ENCODE data around the gene BARHL2. TPM values are rescaled to one million over a fixed set of nuclear protein-coding genes. Genes with fewer than 3 reads are reported as not detected.

The BARHL2 gene
- not detected for total RNA-seq

- Mint-ChIP-seq H3K9me3 (no peaks in the 10 kb centered on the region), H3K4me1 (peaks cover 19% of the 10 kb centered on the region), H3K27me3 (peaks cover 87% of the 10 kb centered on the region), H3K27ac (peak within 1 kb of the TSS; percentile 66), H3K4me3 (peak within 1 kb of the TSS; percentile 54), H3K36me3 (ENCODE audit: low read depth) (peaks cover 26% of the 10 kb centered on the region)
- no peak for DNase-seq
- ChIA-PET POLR2A (interaction anchor here (0.9 to 1.0 kb wide), 2 partner anchors 9 to 13 kb away, joined by 3 read pairs; no protein-coding TSS in a partner anchor), CTCF (interaction anchor here (1.6 kb wide), 1 partner anchor 13 kb away, joined by 3 read pairs; no protein-coding TSS in a partner anchor)
Measured at GRCh38 chr1:90716552-90717355, at the start of gene BARHL2. Gene BARHL2 (minus strand): TSS chr1:90717302. CDS start chr1:90717195, 107 bp downstream.

- Mint-ChIP-seq H3K9me3 (no peaks in the 10 kb centered on the region), H3K4me1 (peaks cover 3% of the 10 kb centered on the region), H3K36me3 (ENCODE audit: low read depth) (no peaks in the 10 kb centered on the region), H3K27ac (no peak overlapping the region), H3K4me3 (no peak overlapping the region), H3K27me3 (peaks cover 21% of the 10 kb centered on the region)
- no peak for DNase-seq
- ChIA-PET CTCF (no interaction called here), POLR2A (no interaction called here)
Measured at GRCh38 chr1:90763930-90764329, 46.8 kb upstream of the BARHL2 start.

GRCh38 chr1:90763506-90763905 is 46.4 kb upstream of the BARHL2 start:
- Mint-ChIP-seq H3K9me3 (no peaks in the 10 kb centered on the region), H3K4me3 (no peak overlapping the region), H3K4me1 (peaks cover 3% of the 10 kb centered on the region), H3K36me3 (ENCODE audit: low read depth) (no peaks in the 10 kb centered on the region), H3K27ac (no peak overlapping the region), H3K27me3 (peaks cover 21% of the 10 kb centered on the region)
- POLR2A ChIA-PET, result no interaction called here
- CTCF ChIA-PET, result no interaction called here
- no peak for DNase-seq

GRCh38 chr1:90761781-90762589 is 44.9 kb upstream of the BARHL2 start:
- H3K4me1 Mint-ChIP-seq, result peaks cover 3% of the 10 kb centered on the region
- POLR2A ChIA-PET, result no interaction called here
- no peak overlapping the region for H3K4me3 Mint-ChIP-seq
- CTCF ChIA-PET, result no interaction called here
- DNase-seq, result no peak
- no peak overlapping the region for H3K27ac Mint-ChIP-seq
- H3K36me3 Mint-ChIP-seq (ENCODE audit: low read depth), result no peaks in the 10 kb centered on the region
- H3K9me3 Mint-ChIP-seq, result no peaks in the 10 kb centered on the region
- peaks cover 20% of the 10 kb centered on the region for H3K27me3 Mint-ChIP-seq

DNA sequence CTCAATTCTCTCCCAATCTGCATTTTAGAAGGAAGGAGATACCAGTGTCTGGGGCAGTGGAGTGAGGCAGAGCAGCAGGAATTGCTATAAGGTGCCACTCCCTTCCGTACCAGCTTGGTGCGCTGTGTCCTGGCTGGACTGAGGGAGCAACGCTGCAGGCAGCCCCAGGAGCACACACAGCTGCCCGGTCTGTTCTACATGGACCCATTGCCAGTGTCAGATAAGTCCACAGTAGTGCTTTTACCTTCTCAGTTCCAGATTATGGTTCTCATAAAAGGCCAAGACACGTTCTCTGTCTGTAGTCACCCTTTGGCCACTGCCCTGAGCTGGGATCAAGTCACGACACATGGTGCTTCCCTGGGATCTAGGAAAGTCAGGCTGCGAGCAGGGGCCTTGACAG is 44.1 kb upstream of the BARHL2 start:
- CTCF ChIA-PET, result no interaction called here

DNA sequence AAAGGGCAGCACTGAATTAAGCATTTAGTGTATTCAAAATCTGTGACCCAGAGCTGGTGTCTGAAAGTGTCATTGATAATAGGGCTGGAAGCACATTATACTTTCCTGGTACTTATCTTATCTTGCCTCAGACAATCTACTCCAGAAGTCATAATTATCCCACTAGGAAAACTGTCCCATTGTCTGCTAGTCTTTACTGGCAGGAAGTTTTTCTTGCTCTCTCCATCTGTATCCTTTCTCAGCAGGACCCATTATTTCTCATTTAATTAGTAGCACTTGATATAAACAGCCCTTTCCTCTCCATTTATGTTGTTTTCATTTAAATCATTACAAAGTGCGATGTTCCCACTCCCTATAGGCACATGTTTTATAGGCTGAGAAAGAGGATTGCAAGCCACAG is 36.5 kb upstream of the BARHL2 start:
- no peak for DNase-seq
- H3K27ac Mint-ChIP-seq, result no peak overlapping the region
- H3K36me3 Mint-ChIP-seq (ENCODE audit: low read depth), result no peaks in the 10 kb centered on the region
- H3K9me3 Mint-ChIP-seq, result no peaks in the 10 kb centered on the region
- peaks cover 26% of the 10 kb centered on the region for H3K27me3 Mint-ChIP-seq
- H3K4me3 Mint-ChIP-seq, result no peak overlapping the region
- ChIA-PET CTCF (no interaction called here), POLR2A (no interaction called here)
- H3K4me1 Mint-ChIP-seq, result no peaks in the 10 kb centered on the region

More for the DNA sequence above, 44.1 kb upstream of the BARHL2 start:
- Mint-ChIP-seq H3K27ac (no peak overlapping the region), H3K36me3 (ENCODE audit: low read depth) (no peaks in the 10 kb centered on the region), H3K4me3 (no peak overlapping the region), H3K27me3 (peaks cover 21% of the 10 kb centered on the region), H3K9me3 (no peaks in the 10 kb centered on the region), H3K4me1 (peaks cover 3% of the 10 kb centered on the region)
- no peak for DNase-seq
- POLR2A ChIA-PET, result no interaction called here

DNA sequence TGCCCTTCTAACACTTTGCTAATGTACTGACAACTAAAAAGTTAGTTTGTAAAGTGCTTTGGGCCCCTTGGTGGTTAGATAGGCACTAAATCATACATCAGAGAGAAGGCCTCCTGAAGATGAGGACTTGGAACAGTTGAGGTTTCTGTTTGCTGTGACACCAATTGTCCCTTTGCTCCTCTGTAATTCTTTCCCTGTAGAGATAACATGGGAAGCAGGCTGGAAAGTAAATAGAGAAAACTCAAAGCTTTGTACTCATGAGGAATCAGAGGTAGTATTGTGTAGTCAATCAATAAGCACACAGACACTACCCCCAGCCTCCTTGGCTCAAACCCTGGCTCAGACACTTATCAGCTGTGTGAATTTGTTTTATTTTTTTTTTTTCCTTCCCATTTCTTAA is 31.6 kb upstream of the BARHL2 start:
- no peak overlapping the region for H3K27ac Mint-ChIP-seq
- H3K4me3 Mint-ChIP-seq, result no peak overlapping the region
- no peak for DNase-seq
- H3K4me1 Mint-ChIP-seq, result no peaks in the 10 kb centered on the region
- H3K36me3 Mint-ChIP-seq (ENCODE audit: low read depth), result no peaks in the 10 kb centered on the region
- CTCF ChIA-PET, result interaction anchor here (0.6 to 0.7 kb wide), 2 partner anchors 128 to 416 kb away, joined by 3 read pairs; no protein-coding TSS in a partner anchor
- no peaks in the 10 kb centered on the region for H3K9me3 Mint-ChIP-seq
- peaks cover 28% of the 10 kb centered on the region for H3K27me3 Mint-ChIP-seq
- POLR2A ChIA-PET, result interaction anchor here (1.1 kb wide), 1 partner anchor 17 kb away, joined by 3 read pairs; no protein-coding TSS in a partner anchor

DNA sequence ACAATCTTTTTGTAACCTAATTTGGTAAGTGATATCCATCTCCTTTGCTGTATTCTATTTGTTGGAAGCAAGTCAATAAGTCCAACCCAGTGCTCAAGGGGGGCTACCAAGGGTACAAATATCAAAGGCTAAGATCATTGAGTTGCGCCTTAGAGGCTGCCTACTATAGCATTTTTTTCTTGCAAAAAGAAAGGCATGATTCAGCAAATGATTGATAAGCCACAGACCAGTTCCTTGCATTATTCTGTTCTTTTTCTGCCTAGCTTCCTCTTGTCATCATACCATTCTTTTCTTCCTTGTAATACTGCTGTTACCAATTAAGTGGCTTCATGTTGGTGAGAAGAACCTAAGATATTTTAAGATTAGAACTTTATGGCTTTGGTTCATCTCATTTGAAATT is 29.8 kb upstream of the BARHL2 start:
- Mint-ChIP-seq H3K27ac (no peak overlapping the region), H3K27me3 (peaks cover 13% of the 10 kb centered on the region), H3K36me3 (ENCODE audit: low read depth) (no peaks in the 10 kb centered on the region), H3K4me3 (no peak overlapping the region), H3K4me1 (no peaks in the 10 kb centered on the region), H3K9me3 (no peaks in the 10 kb centered on the region)
- DNase-seq, result no peak
- CTCF ChIA-PET, result interaction anchor here (1.3 kb wide), 1 partner anchor 420 kb away, joined by 3 read pairs; no protein-coding TSS in a partner anchor
- POLR2A ChIA-PET, result no interaction called here

GRCh38 chr1:90745972-90746371 is 28.9 kb upstream of the BARHL2 start:
- ChIA-PET POLR2A (no interaction called here), CTCF (no interaction called here)
- Mint-ChIP-seq H3K27ac (no peak overlapping the region), H3K27me3 (peaks cover 13% of the 10 kb centered on the region), H3K4me3 (no peak overlapping the region), H3K9me3 (no peaks in the 10 kb centered on the region), H3K4me1 (no peaks in the 10 kb centered on the region), H3K36me3 (ENCODE audit: low read depth) (no peaks in the 10 kb centered on the region)
- no peak for DNase-seq

DNA sequence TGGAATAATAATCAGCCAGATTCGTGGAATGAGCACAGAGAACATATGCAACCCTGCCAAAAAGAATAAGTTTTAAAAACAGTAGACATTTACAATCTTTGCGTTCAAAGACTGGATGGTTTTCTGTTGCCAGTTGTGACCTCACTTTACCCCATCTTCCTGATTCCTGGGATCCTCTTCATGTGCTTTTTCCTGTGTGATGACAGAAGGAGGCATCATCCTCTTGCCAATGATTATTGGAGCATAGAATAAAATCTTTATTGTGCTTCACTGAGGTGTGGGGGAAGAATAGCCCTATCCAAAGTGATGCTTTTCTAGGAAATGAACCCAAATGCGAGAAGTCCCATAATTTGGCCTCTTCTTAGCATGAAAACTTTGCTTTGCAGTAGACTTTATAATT is 15.0 kb upstream of the BARHL2 start:
- Mint-ChIP-seq H3K27me3 (peaks cover 76% of the 10 kb centered on the region), H3K36me3 (ENCODE audit: low read depth) (peaks cover 11% of the 10 kb centered on the region), H3K27ac (no peak overlapping the region), H3K9me3 (no peaks in the 10 kb centered on the region), H3K4me3 (no peak overlapping the region), H3K4me1 (peaks cover 20% of the 10 kb centered on the region)
- CTCF ChIA-PET, result interaction anchor here (1.2 to 3.5 kb wide), 3 partner anchors 11 to 434 kb away, joined by 4 to 23 read pairs (median 5); no protein-coding TSS in a partner anchor
- POLR2A ChIA-PET, result interaction anchor here (1.2 to 1.8 kb wide), 2 partner anchors 10 to 17 kb away, joined by 3 to 6 read pairs; no protein-coding TSS in a partner anchor
- DNase-seq, result no peak

GRCh38 chr1:90731382-90732050 is 14.4 kb upstream of the BARHL2 start:
- Mint-ChIP-seq H3K36me3 (ENCODE audit: low read depth) (peaks cover 11% of the 10 kb centered on the region), H3K4me1 (peaks cover 20% of the 10 kb centered on the region), H3K27me3 (peaks cover 79% of the 10 kb centered on the region), H3K27ac (no peak overlapping the region), H3K4me3 (no peak overlapping the region), H3K9me3 (no peaks in the 10 kb centered on the region)
- DNase-seq, result no peak
- CTCF ChIA-PET, result interaction anchor here (1.1 to 3.5 kb wide), 4 partner anchors 10 to 434 kb away, joined by 3 to 23 read pairs (median 4); no protein-coding TSS in a partner anchor
- POLR2A ChIA-PET, result interaction anchor here (1.2 to 1.8 kb wide), 2 partner anchors 9 to 17 kb away, joined by 3 to 6 read pairs; no protein-coding TSS in a partner anchor

DNA sequence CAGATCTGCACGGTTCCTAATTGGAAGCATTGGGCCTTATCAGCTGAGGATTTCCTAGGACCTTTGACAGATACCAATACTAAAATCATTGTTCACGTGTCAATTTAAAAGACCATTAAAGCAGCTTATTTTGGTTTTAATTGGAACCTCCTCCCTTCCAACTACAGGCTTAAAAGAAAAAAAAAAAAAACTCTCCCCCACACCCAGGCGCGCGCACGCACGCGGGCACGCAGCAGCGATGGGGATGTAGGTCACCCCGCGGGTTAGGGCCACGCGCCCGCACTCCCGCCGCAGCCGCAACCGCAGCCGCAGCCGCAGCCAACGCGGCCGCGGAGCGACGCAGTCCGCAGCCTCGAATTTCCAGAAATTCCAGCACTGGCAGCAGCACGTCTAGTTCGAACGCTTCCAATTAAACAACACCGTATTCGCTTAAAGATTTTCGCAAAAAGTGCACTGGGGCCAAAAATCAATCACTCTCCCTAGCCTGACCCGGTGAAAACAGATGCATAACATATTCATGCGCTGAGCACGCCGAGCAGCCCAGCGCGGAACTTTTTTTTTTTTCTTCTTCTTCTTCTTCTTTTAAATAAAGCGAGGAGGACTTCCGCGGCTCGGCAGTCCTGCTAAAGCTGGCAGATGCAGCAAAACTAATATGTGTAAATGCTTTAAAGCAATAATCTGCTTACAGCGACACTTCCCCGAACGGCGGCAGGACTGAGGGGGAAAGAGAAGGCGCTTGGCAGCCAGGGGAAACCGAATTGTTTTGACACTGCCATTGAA is 13.3 kb upstream of the BARHL2 start:
- Mint-ChIP-seq H3K36me3 (ENCODE audit: low read depth) (peaks cover 20% of the 10 kb centered on the region), H3K4me3 (peak overlapping the region; percentile 26), H3K9me3 (no peaks in the 10 kb centered on the region), H3K27me3 (peaks cover 86% of the 10 kb centered on the region), H3K4me1 (peaks cover 29% of the 10 kb centered on the region), H3K27ac (no peak overlapping the region)
- CTCF ChIA-PET, result interaction anchor here (0.7 to 3.5 kb wide), 6 partner anchors 9 to 181 kb away, joined by 3 to 23 read pairs (median 4); no protein-coding TSS in a partner anchor
- DNase-seq, result no peak
- POLR2A ChIA-PET, result interaction anchor here (0.8 to 1.8 kb wide), 2 partner anchors 8 to 14 kb away, joined by 3 to 6 read pairs; no protein-coding TSS in a partner anchor
